ENCODE data around the gene ZNF277.
A peak's percentile ranks its signal among the peaks of the same experiment; 100 is the strongest.

ZNF277 gene

DNA sequence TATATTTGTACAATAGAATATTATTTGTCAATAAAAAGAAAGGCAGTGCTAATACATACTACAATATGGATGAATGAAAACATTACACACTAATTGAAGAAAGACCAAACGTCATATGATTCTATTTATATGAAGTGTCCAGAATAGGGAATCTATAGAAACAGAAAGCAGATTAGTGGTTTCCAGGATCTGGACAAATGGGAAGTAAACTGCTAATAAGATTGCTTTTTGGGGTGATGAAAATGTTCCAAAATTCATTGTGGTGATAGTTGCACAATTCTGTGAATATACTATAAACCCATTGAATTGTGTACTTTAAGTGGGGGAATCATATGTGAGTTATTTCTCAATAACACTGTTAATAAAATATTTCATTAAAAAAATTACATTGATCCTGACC lies 165.6 kb downstream of the ZNF277 start:
- no peak overlapping the region for H3K4me3 ChIP-seq (ENCODE audit: low read length in 2 of 2)
- DNase-seq (ENCODE audit: low spot score), result no peak
- H3K4me2 ChIP-seq (ENCODE audit: insufficient read depth, low read length, poor library complexity, severe bottlenecking), result no peak overlapping the region
- no peak overlapping the region for H3K23ac ChIP-seq (ENCODE audit: low read depth, low read length, poor library complexity)
- H3K27me3 ChIP-seq (ENCODE audit: control insufficient read depth in 3 of 3, insufficient read depth in 3 of 3, low read depth in 1 of 3, low read length in 3 of 3), result peaks cover 0 to 16% (median 0%) of the 10 kb centered on the region in 3 experiments
- H2AK5ac ChIP-seq (ENCODE audit: low read depth, low read length), result no peak overlapping the region
- WGBS, 2 donors (ENCODE audit: extremely low coverage in 2 of 2, insufficient read length in 2 of 2, insufficient replicate concordance in 1 of 2), result no CpG with 5 or more reads among the region's 1 CpG
- H3K4me1 ChIP-seq (ENCODE audit: control insufficient read depth in 2 of 2, insufficient read depth in 1 of 2, low read depth in 1 of 2, low read length in 2 of 2), result no peaks in the 10 kb centered on the region
- H2BK12ac ChIP-seq (ENCODE audit: low read length), result no peak overlapping the region
- no peak overlapping the region for H3K18ac ChIP-seq (ENCODE audit: low read length)
- H3K14ac ChIP-seq (ENCODE audit: low read length), result no peak overlapping the region
- no peak overlapping the region for H3K27ac ChIP-seq (replicated peaks; ENCODE audit: low read length)
- H2BK15ac ChIP-seq (ENCODE audit: low read length), result no peak overlapping the region
- no peak overlapping the region for H4K8ac ChIP-seq (ENCODE audit: low read depth, low read length)
- no peak overlapping the region for H3K4ac ChIP-seq (ENCODE audit: low read length)
- no peak overlapping the region for H3K9ac ChIP-seq (ENCODE audit: low read depth, low read length, poor library complexity)
- H2BK120ac ChIP-seq (ENCODE audit: low read depth, low read length), result no peak overlapping the region
- H3K79me1 ChIP-seq (ENCODE audit: low read depth, low read length), result no peaks in the 10 kb centered on the region
- no peaks in the 10 kb centered on the region for H3K9me3 ChIP-seq (replicated peaks in 1 of 2; ENCODE audit: control insufficient read depth in 2 of 2, insufficient read depth in 1 of 2, low read depth in 1 of 2, low read length in 2 of 2)
- H2AFZ ChIP-seq (ENCODE audit: low read length), result no peak overlapping the region
- H4K91ac ChIP-seq (ENCODE audit: low read depth, low read length, poor library complexity), result no peak overlapping the region
- no peaks in the 10 kb centered on the region for H3K36me3 ChIP-seq (replicated peaks in 1 of 2; ENCODE audit: control insufficient read depth in 2 of 2, insufficient read depth in 2 of 2, low read length in 2 of 2)
- H2BK5ac ChIP-seq (ENCODE audit: low read length), result no peak overlapping the region

DNA sequence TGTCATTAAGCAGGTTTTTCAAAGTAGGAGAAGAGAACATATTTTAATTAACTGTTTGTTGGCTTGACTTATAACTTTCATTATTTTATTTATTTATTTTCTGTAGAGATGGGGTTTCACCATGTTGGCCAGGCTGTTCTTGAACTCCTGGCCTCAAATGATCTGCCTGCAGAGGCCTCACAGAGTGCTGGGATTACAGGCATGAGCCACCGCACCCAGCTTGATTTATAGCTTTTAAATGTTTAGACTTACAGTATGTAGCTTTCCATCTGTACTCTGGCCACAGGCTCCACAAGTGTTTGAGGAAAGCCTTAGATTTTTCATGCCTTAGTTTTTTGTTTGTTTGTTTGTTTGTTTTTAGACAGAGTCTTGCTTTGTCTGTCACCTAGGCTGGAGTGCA lies 171.1 kb downstream of the ZNF277 start:
- no peak for DNase-seq (ENCODE audit: low spot score)
- Histone ChIP-seq H3K18ac (ENCODE audit: low read length) (no peak overlapping the region), H3K9me3 (replicated peaks in 1 of 2; ENCODE audit: control insufficient read depth in 2 of 2, insufficient read depth in 1 of 2, low read depth in 1 of 2, low read length in 2 of 2) (no peaks in the 10 kb centered on the region), H3K9ac (ENCODE audit: low read depth, low read length, poor library complexity) (no peak overlapping the region), H4K91ac (ENCODE audit: low read depth, low read length, poor library complexity) (no peak overlapping the region), H3K27ac (replicated peaks; ENCODE audit: low read length) (no peak overlapping the region), H2AFZ (ENCODE audit: low read length) (no peak overlapping the region), H3K14ac (ENCODE audit: low read length) (no peak overlapping the region), H3K4me3 (ENCODE audit: low read length in 2 of 2) (no peak overlapping the region), H2BK120ac (ENCODE audit: low read depth, low read length) (no peak overlapping the region), H3K4ac (ENCODE audit: low read length) (no peak overlapping the region), H3K23ac (ENCODE audit: low read depth, low read length, poor library complexity) (no peak overlapping the region), H3K27me3 (ENCODE audit: control insufficient read depth in 3 of 3, insufficient read depth in 3 of 3, low read depth in 1 of 3, low read length in 3 of 3) (no peaks in the 10 kb centered on the region), H4K8ac (ENCODE audit: low read depth, low read length) (no peak overlapping the region), H2AK5ac (ENCODE audit: low read depth, low read length) (no peak overlapping the region), H3K4me2 (ENCODE audit: insufficient read depth, low read length, poor library complexity, severe bottlenecking) (no peak overlapping the region), H3K4me1 (ENCODE audit: control insufficient read depth in 2 of 2, insufficient read depth in 1 of 2, low read depth in 1 of 2, low read length in 2 of 2) (no peaks in the 10 kb centered on the region), H3K36me3 (replicated peaks in 1 of 2; ENCODE audit: control insufficient read depth in 2 of 2, insufficient read depth in 2 of 2, low read length in 2 of 2) (no peaks in the 10 kb centered on the region), H2BK12ac (ENCODE audit: low read length) (no peak overlapping the region), H2BK5ac (ENCODE audit: low read length) (no peak overlapping the region), H3K79me1 (ENCODE audit: low read depth, low read length) (peaks cover 1% of the 10 kb centered on the region), H2BK15ac (ENCODE audit: low read length) (no peak overlapping the region)
- WGBS, 2 donors (ENCODE audit: extremely low coverage in 2 of 2, insufficient read length in 2 of 2, insufficient replicate concordance in 1 of 2), result no CpG with 5 or more reads among the region's 1 CpG

GRCh38 chr7:112381311-112382091 lies 175.0 kb downstream of the ZNF277 start:
- H3K36me3 ChIP-seq (replicated peaks in 1 of 2; ENCODE audit: control insufficient read depth in 2 of 2, insufficient read depth in 2 of 2, low read length in 2 of 2), result no peaks in the 10 kb centered on the region
- H3K18ac ChIP-seq (ENCODE audit: low read length), result no peak overlapping the region
- DNase-seq (ENCODE audit: low spot score), result no peak

GRCh38 chr7:112383671-112384417 lies 177.3 kb downstream of the ZNF277 start:
- Histone ChIP-seq H2BK120ac (ENCODE audit: low read depth, low read length) (no peak overlapping the region), H4K91ac (ENCODE audit: low read depth, low read length, poor library complexity) (no peak overlapping the region), H3K4me3 (ENCODE audit: low read length in 2 of 2) (no peak overlapping the region), H3K23ac (ENCODE audit: low read depth, low read length, poor library complexity) (no peak overlapping the region), H3K27me3 (ENCODE audit: control insufficient read depth in 3 of 3, insufficient read depth in 3 of 3, low read depth in 1 of 3, low read length in 3 of 3) (no peaks in the 10 kb centered on the region), H3K27ac (replicated peaks; ENCODE audit: low read length) (no peak overlapping the region), H3K9me3 (replicated peaks in 1 of 2; ENCODE audit: control insufficient read depth in 2 of 2, insufficient read depth in 1 of 2, low read depth in 1 of 2, low read length in 2 of 2) (peaks cover 0 to 2% of the 10 kb centered on the region in 2 donors), H3K9ac (ENCODE audit: low read depth, low read length, poor library complexity) (no peak overlapping the region), H3K4me2 (ENCODE audit: insufficient read depth, low read length, poor library complexity, severe bottlenecking) (no peak overlapping the region), H2BK12ac (ENCODE audit: low read length) (no peak overlapping the region), H3K4ac (ENCODE audit: low read length) (no peak overlapping the region), H3K79me1 (ENCODE audit: low read depth, low read length) (peaks cover 1% of the 10 kb centered on the region), H2AK5ac (ENCODE audit: low read depth, low read length) (no peak overlapping the region), H3K36me3 (replicated peaks in 1 of 2; ENCODE audit: control insufficient read depth in 2 of 2, insufficient read depth in 2 of 2, low read length in 2 of 2) (no peaks in the 10 kb centered on the region), H3K4me1 (ENCODE audit: control insufficient read depth in 2 of 2, insufficient read depth in 1 of 2, low read depth in 1 of 2, low read length in 2 of 2) (no peaks in the 10 kb centered on the region), H2BK5ac (ENCODE audit: low read length) (no peak overlapping the region), H2AFZ (ENCODE audit: low read length) (peak overlapping the region; percentile 57), H4K8ac (ENCODE audit: low read depth, low read length) (no peak overlapping the region), H2BK15ac (ENCODE audit: low read length) (no peak overlapping the region), H3K18ac (ENCODE audit: low read length) (no peak overlapping the region), H3K14ac (ENCODE audit: low read length) (no peak overlapping the region)
- WGBS, 2 donors (ENCODE audit: extremely low coverage in 2 of 2, insufficient read length in 2 of 2, insufficient replicate concordance in 1 of 2), result no CpG with 5 or more reads among the region's 11 CpGs
- DNase-seq (ENCODE audit: low spot score), result peak; percentile 5

More at GRCh38 chr7:112381311-112382091, 175.0 kb downstream of the ZNF277 start:
- H3K23ac ChIP-seq (ENCODE audit: low read depth, low read length, poor library complexity), result no peak overlapping the region
- H3K9me3 ChIP-seq (replicated peaks in 1 of 2; ENCODE audit: control insufficient read depth in 2 of 2, insufficient read depth in 1 of 2, low read depth in 1 of 2, low read length in 2 of 2), result peaks cover 0 to 2% of the 10 kb centered on the region in 2 donors
- no peaks in the 10 kb centered on the region for H3K4me1 ChIP-seq (ENCODE audit: control insufficient read depth in 2 of 2, insufficient read depth in 1 of 2, low read depth in 1 of 2, low read length in 2 of 2)
- no CpG with 5 or more reads among the region's 5 CpGs for WGBS, 2 donors (ENCODE audit: extremely low coverage in 2 of 2, insufficient read length in 2 of 2, insufficient replicate concordance in 1 of 2)
- H2AK5ac ChIP-seq (ENCODE audit: low read depth, low read length), result no peak overlapping the region
- no peak overlapping the region for H3K4ac ChIP-seq (ENCODE audit: low read length)
- no peak overlapping the region for H3K14ac ChIP-seq (ENCODE audit: low read length)
- H3K27ac ChIP-seq (replicated peaks; ENCODE audit: low read length), result no peak overlapping the region
- H3K4me2 ChIP-seq (ENCODE audit: insufficient read depth, low read length, poor library complexity, severe bottlenecking), result no peak overlapping the region
- no peak overlapping the region for H2BK15ac ChIP-seq (ENCODE audit: low read length)
- no peaks in the 10 kb centered on the region for H3K27me3 ChIP-seq (ENCODE audit: control insufficient read depth in 3 of 3, insufficient read depth in 3 of 3, low read depth in 1 of 3, low read length in 3 of 3)
- H3K79me1 ChIP-seq (ENCODE audit: low read depth, low read length), result peaks cover 1% of the 10 kb centered on the region
- H3K9ac ChIP-seq (ENCODE audit: low read depth, low read length, poor library complexity), result no peak overlapping the region
- no peak overlapping the region for H2BK5ac ChIP-seq (ENCODE audit: low read length)
- H2BK12ac ChIP-seq (ENCODE audit: low read length), result no peak overlapping the region
- no peak overlapping the region for H3K4me3 ChIP-seq (ENCODE audit: low read length in 2 of 2)
- H2AFZ ChIP-seq (ENCODE audit: low read length), result no peak overlapping the region
- no peak overlapping the region for H4K8ac ChIP-seq (ENCODE audit: low read depth, low read length)
- H4K91ac ChIP-seq (ENCODE audit: low read depth, low read length, poor library complexity), result no peak overlapping the region
- no peak overlapping the region for H2BK120ac ChIP-seq (ENCODE audit: low read depth, low read length)

All from neuronal stem cell (in vitro differentiated cells).